NCI-H1048 (cell line): ENCODE results near the gene TOM1L2.
"Not testable (repeated sequence)": the region's sequence is repeated elsewhere in the genome, so short reads cannot be mapped to it uniquely, and the experiment has no call there.

Experiments
- DNase-seq: peaks from one replicate; lab custom pipeline; 2025; lab: John Stamatoyannopoulos, UW

TOM1L2 gene

GRCh38 chr17:17819111-17819510, 153.1 kb downstream of the TOM1L2 start:
- no peak for DNase-seq

GRCh38 chr17:17818088-17818526, 154.1 kb downstream of the TOM1L2 start:
- no peak for DNase-seq

GRCh38 chr17:17817552-17817947, 154.7 kb downstream of the TOM1L2 start:
- DNase-seq: no peak

GRCh38 chr17:17816831-17817551, 155.2 kb downstream of the TOM1L2 start:
- DNase-seq: no peak

- no peak for DNase-seq
Observed at GRCh38 chr17:17816240-17816814, 155.9 kb downstream of the TOM1L2 start.

- no peak for DNase-seq
Observed at GRCh38 chr17:17815436-17816200, 156.6 kb downstream of the TOM1L2 start.

GRCh38 chr17:17815062-17815406, 157.2 kb downstream of the TOM1L2 start:
- no peak for DNase-seq

GRCh38 chr17:17814162-17815061, 157.8 kb downstream of the TOM1L2 start:
- DNase-seq: no peak

GRCh38 chr17:17813725-17814095, 158.5 kb downstream of the TOM1L2 start:
- no peak for DNase-seq

- DNase-seq: no peak
Observed at GRCh38 chr17:17813055-17813724, 159.0 kb downstream of the TOM1L2 start.

- no peak for DNase-seq
Observed at GRCh38 chr17:17812211-17813054, 159.8 kb downstream of the TOM1L2 start.

GRCh38 chr17:17811381-17812210, 160.6 kb downstream of the TOM1L2 start:
- DNase-seq: no peak

- no peak for DNase-seq
Observed at GRCh38 chr17:17810895-17811248, 161.3 kb downstream of the TOM1L2 start.

- no peak for DNase-seq
Observed at GRCh38 chr17:17810084-17810894, 161.9 kb downstream of the TOM1L2 start.

GRCh38 chr17:17809531-17810083, 162.6 kb downstream of the TOM1L2 start:
- DNase-seq: no peak

- DNase-seq: no peak
Observed at GRCh38 chr17:17808706-17809432, 163.3 kb downstream of the TOM1L2 start.

- not testable (repeated sequence) for DNase-seq
Observed at GRCh38 chr17:17808200-17808599, 164.0 kb downstream of the TOM1L2 start.

- DNase-seq: no peak
Observed at GRCh38 chr17:17807440-17807839, 164.8 kb downstream of the TOM1L2 start.
